Activated CD4-positive, alpha-beta T cell treated with anti-CD3 and anti-CD28 coated beads, Interleukin-2, Interleukin-4, amounts not matched to agents 100 ng/mL and 50 ng/mL, durations not matched to agents 16 hours and 8 hours (primary cell): ENCODE measurements around the gene SP6.

Experiments
- DNase-seq: peaks from one replicate; pipeline ENCODE4 v3.0.0-alpha.2; 2020; ENCODE audit warnings: low spot score

Gene SP6

DNA sequence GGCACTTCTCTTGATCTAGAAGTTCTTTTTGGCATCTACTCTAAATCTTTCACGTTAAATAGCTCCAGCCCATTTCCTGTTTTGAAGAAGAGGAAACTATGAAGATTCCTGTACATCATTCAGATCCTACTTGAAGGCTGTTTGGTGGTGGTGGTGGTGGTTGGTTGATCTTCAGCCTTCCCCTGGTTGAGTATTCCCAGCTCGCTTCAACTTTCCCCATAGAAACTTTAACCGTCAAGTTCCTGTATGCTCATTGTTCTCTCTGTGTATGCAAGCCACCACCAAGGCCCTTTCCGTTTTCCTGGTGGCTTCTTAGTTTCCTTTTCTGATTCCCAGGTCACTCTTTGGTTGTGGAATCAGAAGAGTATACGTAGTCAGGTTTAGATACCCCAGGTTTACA lies 16.2 kb downstream of the SP6 start:
- DNase-seq: no peak

DNA sequence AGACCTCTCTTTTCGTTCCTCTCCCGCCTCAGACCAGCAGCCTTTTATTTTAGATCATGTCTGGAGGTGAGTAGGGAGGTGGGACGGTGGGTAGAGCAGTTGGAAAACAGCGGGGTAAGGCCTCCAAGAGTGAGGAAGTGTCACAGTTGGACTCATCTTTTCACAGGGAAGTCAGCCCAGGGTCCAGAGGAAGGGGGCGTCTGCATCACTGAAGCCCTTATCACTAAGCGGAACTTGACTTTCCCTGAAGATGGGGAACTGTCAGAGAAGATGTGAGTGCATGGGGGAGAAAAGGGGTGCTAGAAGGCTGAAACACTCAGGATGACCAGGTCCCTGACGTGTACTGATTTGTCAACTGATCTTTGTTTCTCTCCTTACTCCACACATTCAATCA lies 19.0 kb downstream of the SP6 start:
- no peak for DNase-seq

DNA sequence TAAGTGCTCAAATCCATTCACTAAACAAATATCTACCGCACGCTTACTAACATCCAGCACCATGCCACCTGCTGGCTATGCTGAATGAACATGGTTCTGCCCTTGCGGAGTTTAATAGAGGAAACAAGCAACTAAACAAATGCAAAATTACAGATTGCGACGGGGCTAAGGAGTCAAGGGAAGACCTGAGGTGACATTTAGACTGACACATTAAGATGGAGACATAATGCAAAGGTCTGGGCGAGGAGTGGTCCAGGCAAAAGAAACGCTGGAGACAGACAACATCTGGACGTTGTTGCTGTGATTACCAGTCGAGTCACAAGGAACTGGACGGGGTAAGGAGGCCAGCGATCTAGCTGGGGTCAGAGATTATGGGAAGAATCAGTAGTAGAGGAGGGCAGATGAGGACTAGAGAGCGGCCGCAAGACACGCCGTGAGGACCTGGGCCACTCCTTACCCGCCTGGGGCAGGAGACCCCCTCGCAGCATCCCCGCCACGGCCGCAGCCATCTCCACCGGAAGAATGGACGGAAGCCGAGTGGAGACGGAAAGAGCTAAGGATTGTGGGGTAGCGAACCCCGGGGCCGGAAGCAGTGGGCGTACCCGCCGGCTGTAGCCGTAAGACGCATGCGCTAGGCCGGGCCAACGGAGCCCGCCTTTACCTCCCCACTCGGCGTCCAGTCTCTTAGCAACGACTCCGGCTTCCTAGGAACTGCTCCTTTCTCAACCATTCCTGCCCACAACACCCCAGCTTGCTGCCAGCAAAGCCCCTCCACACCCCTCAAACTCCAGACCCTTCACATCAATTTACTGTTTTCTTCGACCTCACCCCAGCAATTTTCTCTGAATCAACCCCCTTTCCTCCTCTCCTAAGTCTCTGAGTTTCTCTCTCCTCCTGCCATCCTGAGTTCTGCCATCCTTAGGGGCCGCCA lies 19.7 kb downstream of the SP6 start, which contains the start of the genes LRRC46 and MRPL10:
LRRC46 (plus strand) TSS at position 668 of the 931 bp plus-strand sequence. CDS start 320 bp downstream, outside the sequence.
MRPL10 (minus strand) TSS at position 539 of the 931 bp plus-strand sequence; CDS start at position 509, 30 bp downstream.
- peak; percentile 94 for DNase-seq

DNA sequence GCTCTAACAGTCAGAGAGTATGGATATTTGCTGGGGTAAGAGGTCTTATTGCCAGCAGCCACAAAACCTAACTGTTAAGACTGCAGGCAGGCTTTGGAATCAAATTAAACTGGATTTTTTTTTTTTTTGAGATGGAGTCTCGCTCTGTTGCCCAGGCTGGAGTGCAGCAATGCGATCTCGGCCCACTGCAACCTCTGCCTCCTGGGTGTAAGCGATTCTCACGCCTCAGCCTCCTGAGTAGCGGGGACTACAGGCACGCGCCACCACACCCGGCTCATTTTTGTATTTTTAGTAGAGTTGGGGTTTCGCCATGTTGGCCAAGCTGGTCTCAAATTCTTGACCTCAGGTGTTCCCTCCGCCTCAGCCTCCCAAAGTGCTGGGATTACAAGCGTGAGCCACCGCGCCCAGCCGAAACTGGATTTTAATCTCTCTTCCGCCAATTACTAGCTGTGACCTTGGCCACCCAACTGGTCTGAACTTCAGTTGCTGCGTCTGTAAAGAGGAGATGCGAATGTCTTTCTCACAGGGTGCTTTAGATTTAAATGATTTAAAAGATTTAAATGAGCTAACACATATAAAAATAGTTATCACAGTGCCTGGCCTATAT lies 20.5 kb downstream of the SP6 start:
- DNase-seq: no peak

DNA sequence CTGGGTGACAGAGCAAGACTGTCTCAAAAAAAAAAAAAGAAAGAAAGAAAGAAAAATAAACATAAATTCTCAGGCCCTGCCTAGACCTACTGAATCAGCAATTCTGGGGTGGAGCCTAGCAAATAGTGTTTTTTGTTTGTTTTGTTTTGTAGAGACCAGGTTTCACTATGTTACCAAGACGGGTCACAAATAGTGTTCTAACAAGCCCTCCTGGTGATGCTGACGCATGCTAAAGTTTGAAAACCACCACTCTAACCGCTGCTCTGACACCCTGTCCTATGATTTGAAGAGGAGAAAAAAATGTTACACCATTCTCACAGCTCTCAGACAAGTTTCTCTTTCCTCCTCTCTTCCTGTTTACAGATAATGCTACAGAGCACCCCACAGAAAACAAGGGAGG lies 21.1 kb downstream of the SP6 start:
- DNase-seq: peak; percentile 71

DNA sequence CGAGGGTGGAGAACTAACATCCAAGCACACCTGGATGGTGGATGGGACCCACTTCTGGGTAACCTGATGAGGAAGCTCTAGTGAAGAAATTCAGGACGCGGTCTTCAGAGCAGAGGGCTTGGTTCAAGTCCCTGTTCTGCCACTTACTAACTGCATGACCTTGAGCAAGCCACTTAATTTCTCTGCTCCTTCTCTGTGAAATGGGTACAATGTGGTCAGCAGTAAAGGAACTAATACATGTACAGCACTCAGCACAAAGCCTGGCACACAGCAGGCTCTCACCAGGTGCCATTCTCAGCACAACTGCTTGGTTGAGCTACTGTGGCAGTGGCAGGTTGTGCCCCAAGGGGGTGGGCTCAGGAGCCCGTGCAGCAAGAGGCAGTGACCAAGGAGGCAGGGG lies 27.4 kb downstream of the SP6 start:
- DNase-seq: no peak

DNA sequence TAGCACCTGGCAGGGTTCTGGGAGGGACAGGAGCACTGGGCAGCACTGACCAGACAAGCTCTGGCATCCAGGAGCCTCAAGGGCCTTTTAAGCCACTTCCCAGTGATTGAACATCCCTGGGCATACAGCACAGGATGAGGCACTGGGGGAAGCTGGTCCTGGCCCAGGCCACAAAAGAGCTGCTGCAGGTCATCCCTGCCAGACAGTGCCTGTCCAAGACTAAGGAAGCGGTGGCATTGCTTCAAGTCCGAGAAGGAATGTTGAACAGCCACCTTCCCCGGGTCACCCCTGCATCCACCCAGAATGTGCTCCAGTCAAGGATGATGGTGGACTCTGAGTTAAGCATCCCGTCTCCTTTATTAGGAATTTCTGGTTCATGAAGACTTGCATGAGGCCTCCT lies 28.2 kb downstream of the SP6 start:
- DNase-seq: no peak

DNA sequence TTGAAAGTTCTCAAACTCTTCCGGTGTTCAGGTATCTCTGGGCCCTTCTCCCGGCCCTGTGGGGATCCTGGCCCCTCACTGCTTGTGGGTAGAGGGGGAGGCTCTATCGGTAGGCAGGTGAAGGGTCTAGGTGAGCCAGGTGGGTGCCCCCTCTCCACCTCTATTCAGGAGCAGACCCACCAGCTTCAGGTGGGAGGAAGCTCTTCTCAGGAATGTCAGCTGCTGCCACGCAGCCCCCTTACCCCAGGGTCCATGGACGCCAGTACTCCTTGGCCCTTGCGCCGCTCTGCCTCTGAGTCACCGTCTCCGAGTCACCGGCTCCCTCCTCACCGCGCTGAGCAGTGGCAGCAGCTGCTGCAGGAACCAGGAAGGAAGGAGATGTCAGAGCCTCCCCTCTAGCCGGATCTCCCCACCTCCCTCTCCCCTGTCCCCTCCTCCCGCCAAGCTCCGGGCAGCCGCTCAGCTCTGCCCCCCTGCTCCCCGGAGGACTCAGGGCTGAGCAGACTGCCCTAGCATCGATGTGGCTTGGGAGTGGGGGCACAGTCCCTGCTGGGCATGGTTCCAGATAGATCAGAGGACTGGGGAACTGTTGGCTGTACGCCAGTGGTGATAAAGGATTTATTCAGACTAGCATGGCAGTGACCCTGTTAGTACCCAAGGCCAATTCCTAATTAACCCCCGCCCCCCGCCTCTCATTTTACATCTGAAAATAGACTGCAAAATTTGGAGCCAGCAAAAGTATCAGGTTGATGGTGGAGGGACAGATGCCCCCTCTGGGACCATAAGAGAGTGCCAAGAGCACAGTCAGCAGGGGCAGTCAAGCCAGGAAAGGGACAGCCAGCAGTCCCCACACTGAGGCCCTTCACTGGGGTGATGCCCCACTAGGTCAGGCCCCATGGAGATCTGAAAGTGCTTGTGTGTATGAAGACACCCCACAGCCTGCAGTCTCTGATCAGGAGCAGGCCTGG lies 29.3 kb downstream of the SP6 start, which contains the start of gene OSBPL7:
OSBPL7 (minus strand) TSS at position 371 of the 968 bp plus-strand sequence. CDS start 1,516 bp downstream, outside the sequence.
- DNase-seq: peak; percentile 77

DNA sequence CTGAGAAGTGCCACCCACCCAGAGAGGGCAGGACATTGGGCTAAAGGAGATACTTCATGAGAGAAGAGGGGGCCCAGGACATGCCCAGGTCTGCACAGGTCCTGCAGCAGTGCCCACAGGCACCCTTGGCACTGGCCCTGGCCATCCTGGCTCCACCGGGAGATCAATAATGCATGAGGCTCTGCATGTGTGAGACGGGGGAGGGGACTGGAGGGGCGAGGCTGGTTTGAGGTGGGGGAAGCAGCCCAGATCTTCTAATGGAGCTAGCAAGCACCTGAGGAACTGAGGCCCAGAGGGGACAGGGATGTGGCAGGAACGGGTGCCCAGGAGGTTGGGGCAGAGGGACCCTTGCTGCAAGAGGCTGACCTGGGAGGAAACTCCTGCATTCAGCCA lies 29.9 kb downstream of the SP6 start:
- DNase-seq: no peak

DNA sequence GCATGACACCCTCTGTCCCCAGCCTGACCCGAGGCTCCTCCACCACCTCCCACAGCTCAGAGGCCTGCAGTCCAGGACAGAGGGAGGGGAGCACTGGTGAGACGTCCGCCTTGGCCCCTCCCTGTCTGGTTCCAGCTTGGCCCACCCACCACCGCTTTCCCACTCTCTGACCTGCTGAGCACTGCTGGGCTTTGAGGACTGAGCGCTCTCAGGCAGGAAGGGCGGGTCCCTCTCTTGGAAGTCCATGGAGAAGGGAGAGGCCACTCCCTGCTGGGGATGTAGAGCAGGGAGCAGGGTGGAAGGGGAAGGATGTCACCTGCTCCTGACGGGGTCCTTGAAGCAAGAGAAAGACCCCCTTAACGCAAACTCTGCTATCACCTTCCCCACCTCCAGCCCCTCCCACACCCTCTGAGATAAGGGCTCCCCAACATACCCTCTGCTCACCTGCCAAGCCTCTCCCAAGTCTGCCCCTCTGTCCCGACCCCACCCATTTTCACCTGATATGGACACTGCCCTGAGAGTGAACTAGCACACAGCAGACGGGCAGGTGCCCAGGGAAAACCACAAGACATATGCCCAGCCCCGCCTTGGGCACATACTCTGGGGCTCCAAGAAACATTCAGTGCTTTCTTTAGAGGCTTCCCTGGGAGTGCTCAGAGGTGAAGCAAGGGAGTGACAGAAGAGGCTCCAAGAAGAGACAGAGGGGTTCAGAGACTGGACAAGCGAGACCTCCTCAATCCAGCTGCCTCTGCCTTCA lies 30.8 kb downstream of the SP6 start:
- DNase-seq: no peak

DNA sequence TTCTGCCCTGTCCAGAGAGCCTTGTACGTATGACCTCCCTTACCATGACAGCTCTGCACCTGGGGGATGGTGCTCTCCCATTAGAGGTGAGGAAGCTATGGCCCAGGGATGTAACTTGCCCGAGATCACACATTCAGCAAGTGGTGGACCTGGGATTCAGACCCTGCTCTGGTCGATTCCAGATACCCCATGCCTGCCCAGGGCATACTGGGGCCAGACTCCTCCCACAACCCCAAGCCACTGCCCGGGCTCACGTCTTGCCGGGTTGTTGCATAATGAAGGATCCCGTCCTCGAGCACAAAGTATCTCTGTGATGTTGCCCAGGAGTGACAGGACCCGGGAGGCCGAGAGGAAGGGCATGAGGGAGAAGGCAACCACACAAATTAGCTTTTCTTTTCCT lies 31.5 kb downstream of the SP6 start:
- DNase-seq: no peak

DNA sequence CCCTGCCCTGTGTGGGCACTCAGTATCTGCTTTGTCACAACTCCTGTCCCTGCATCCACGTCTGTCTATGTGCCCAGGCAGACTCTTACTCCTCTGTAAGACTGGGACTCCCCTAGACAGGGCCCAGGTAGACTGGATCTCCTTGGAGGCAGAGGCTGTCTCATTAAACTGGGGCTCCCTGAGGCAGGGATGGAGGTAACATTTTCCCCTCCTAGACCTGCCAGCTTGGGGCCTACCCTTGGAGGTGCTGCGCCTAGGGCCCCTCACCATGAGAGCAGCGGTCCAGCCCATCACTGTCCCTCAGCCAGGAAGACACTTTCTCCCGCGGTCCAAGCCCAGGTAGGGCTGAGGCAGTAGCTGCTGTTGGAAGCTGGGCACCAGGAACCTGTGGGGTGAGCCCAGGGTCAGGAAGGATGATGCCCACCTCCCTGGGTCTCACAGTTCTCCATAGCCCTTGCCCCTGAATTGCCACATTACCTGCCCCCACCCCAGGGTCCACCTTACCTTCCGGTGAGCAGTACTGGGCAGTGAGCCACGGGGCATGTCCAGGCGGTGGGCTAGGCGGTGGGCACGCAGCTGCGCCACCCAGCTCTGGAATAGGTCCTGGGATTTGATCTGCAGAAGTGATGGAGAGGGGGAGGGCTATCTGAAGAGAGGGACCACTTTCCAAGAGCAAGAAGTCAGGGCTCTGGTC lies 32.8 kb downstream of the SP6 start:
- DNase-seq: no peak

DNA sequence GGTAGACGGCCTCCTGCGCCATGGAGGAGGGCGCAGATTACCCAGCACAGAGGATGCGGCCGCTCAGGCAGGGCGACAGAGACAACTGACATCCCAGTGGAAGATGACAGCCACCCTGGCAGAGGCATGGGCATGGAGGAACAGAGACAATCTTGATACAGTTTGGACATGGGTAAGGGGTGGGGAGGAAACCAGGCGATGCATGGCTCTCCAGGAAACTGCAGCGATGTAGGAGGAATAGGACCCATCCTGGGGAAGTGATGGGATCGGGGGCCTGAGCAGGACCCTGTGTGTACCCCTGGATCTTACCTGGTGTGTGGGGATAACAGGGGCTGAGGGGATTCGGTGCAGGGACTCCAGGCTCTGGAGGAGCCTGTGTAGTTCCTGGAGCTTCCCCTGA lies 34.0 kb downstream of the SP6 start:
- no peak for DNase-seq

DNA sequence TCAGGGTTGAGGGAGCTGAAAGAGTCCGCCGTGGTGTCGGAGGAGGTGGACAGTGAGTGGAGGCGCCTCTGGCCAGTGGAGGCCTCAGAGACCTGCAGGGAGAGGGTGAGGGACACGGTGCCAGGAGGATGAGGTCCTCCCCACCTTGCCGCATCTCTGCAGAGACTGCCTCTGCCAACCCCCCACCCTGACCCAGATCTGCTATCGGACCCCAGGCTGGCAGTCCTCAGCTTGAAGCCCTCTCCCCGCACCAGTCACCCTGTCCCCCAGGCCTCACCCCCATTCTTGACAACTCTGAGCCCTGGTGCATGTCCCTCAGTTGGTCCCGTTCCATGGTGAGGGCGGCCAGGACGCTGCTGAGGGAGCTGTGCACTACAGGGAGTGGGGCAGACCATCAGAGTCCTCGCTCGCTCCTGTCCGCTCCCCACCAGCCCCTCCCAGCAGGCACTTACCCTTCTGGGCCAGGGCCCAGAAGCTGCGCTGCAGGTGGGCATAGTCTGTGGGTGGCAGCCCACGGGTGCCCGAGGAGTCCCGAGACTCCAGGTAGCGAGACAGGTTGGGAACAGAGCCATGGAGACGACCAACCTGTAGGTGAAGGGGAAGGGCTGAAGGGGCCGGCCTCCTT lies 34.7 kb downstream of the SP6 start:
- DNase-seq: no peak

DNA sequence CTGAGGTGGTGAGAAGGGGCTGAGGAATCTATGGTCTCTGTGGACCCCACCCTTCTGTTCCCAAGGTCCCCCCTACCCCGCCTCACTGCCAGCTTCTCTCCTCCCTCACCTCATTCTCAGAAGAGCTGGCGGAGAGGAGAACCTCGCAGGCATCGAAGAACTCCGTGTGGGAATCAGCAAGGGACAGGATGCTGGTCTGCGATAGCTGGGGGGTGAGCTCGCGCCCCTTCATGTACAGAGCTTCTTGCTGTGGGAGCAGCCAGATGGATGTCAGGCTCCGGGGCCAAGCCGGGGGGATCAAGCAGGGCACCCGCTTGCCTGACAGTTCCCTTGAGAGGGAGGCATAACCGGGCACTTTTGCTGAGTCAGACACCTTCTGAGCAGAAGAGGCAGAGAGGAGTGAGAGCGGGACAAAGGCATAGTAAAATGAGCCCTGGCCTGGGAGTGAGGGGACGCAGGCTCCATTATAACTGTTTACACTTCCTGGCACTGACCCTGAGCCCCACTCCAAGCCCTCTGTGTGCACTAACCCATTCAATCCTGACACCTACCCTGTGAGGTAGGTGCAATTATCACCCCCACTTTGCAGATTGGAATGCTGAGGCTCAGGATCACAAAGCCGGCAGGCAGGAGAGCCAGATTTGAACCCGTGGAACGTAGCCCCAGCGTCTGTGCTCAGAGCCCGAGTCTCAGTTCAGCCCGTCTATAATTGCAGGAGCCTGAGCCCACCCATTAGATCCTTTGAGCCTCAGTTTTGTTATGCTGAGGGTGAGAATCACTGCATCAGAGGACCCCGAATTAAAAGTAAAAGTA lies 35.7 kb downstream of the SP6 start:
- DNase-seq: no peak

DNA sequence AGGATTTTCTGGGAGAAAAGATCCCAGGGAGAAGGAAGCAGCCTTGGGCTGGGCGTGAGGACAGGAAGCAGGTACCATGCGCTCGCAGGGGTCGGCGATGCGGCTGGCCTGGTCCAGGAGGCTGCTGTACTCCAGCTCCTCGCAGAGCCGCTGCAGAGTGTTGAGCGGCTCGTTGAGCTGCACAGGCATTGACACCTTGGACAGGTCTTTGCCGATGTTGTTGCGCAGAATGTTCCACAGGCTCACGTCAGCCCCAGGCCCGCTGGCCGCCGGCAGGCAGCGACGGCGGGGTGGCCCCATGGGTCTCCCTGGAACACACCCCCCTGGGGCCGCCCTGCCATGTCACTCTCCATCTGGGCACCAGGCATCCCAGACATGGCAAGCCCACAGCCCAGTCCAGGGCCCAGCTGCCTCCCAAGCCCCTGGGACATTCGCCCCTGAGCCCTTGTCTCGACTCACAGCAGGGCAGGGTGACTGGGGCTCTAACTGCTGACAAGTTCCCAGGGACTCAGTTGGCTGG lies 37.4 kb downstream of the SP6 start:
- no peak for DNase-seq

DNA sequence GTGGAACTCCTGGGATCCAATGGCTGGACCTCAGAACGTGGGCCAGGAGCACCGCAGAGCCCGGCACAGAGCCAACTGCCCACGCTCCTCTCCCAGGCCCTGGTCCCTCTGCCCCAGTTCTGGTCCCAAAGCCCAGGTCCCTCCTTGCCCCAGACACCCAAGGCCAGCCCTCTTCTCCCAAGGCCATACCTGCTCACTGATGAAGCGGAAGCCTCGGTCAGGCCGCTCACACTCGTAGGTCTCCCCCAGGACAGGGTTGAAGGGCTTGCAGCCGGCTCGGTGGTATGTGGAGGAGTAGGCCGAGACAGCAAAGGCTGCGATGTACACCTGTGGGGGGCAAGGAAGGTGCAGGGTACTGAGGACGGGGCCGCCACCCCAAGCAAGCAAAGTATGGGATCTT lies 37.9 kb downstream of the SP6 start:
- DNase-seq: no peak

DNA sequence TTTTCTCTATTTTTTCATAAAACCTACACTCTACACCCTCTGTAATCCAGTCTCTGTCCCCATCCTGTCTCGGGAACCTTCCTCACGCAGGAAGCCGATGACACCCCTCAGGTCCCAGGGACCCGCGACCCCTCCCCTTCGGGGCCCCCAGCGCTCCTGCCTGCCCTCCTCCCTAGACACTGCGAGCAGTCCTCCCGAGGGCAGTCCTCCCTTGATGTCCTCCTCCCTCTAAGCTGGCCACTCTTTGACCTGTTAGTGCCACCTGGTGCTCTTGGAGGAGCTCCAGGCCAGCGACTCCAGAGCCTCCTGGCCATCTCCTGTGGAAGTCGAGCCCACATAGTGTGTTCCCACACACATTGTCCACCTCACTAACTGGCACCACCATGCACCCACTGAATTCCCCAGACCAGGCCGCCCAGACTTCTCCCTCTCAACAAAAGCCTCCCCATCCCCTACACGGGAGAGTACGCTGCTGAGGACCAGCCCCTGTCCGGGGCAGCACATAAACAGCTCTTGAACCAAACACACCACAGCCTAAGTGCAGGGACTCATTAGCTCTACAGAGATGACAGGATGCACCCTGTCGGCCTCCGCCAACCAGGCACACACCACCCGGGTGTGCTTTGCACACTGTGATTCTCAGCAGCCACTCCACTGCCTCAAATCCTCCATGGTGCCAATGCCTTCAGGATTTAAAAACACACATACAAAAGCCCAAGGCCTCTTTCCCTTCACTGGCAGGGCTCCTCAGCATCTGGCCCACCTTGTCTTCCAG lies 38.6 kb downstream of the SP6 start:
- DNase-seq: no peak
